CD4-positive, alpha-beta T cell (primary cell): ENCODE measurements around the gene PRKG1. TPM values are rescaled to one million over a fixed set of nuclear protein-coding genes. Genes with fewer than 3 reads are reported as not detected.

Source experiments
- ATAC-seq: fragments of 200-7000 bp; cut with Tn5 transposase; one replicate; pipeline ENCODE4 v1.10.0; 2022; ENCODE audit warnings: mild to moderate bottlenecking; ENCODE audit not compliant: poor library complexity
- CTCF ChIA-PET: fragments of 350-600 bp; sonication (Branson Sonifier 250); formaldehyde crosslinking; loops from one replicate; lab custom pipeline; 2021; ENCODE audit warnings: antibody characterized with exemption, inconsistent platforms; lab: Charles Lee
- POLR2A ChIA-PET: fragments of 350-600 bp; sonication (Branson Sonifier 250); formaldehyde crosslinking; loops from one replicate; lab custom pipeline; 2021; ENCODE audit warnings: antibody characterized with exemption, inconsistent platforms; lab: Charles Lee
- DNase-seq, 14 experiments: peaks; one replicate each; pipeline ENCODE4 v3.0.0-alpha.2; 2013 to 2020; ENCODE audit warnings: mixed read lengths in 2 of 14
- H3K27ac ChIP-seq, 2 donors: one replicate each; pipeline versions ENCODE4 v1.5.1 to v1.7.0; 2013; ENCODE audit warnings: low read length in 2 of 2, low read depth in 1 of 2, mild to moderate bottlenecking in 1 of 2
- H3K27me3 ChIP-seq, 2 experiments: 1 replicate in 1 of 2; 2 replicates in 1 of 2; pipeline versions ENCODE4 v1.6.1 to v1.7.0; 2013; ENCODE audit warnings: low read length in 2 of 2, control low read depth in 1 of 2, mild to moderate bottlenecking in 1 of 2, moderate library complexity in 1 of 2; ENCODE audit not compliant: insufficient read depth in 2 of 2, control insufficient read depth in 1 of 2
- H3K36me3 ChIP-seq: one replicate; pipeline ENCODE4 v1.6.1; 2013; ENCODE audit warnings: low read length, control low read depth; ENCODE audit not compliant: insufficient read depth
- H3K4me1 ChIP-seq: one replicate; pipeline ENCODE4 v1.6.1; 2013; ENCODE audit warnings: low read length, control low read depth; ENCODE audit not compliant: insufficient read depth
- H3K4me3 ChIP-seq: one replicate; pipeline ENCODE4 v1.5.1; 2013; ENCODE audit warnings: mild to moderate bottlenecking, low read length, moderate library complexity
- H3K9me3 ChIP-seq, 2 experiments: 1 replicate in 1 of 2; 2 replicates in 1 of 2; pipeline versions ENCODE4 v1.6.1 to v1.7.0; 2013; ENCODE audit warnings: low read length in 2 of 2, mild to moderate bottlenecking in 2 of 2, control low read depth in 1 of 2, moderate library complexity in 1 of 2; ENCODE audit not compliant: control insufficient read depth in 1 of 2, insufficient read depth in 1 of 2
- H3K27ac Mint-ChIP-seq: one replicate; pipeline ENCODE4 v1.8.0; 2020; ENCODE audit warnings: mixed read lengths
- H3K27me3 Mint-ChIP-seq: one replicate; pipeline ENCODE4 v1.8.0; 2021; ENCODE audit warnings: mixed read lengths
- H3K36me3 Mint-ChIP-seq: one replicate; pipeline ENCODE4 v1.8.0; 2021; ENCODE audit warnings: low read depth, mixed read lengths
- H3K4me1 Mint-ChIP-seq: one replicate; pipeline ENCODE4 v1.8.0; 2021; ENCODE audit warnings: low read depth, mixed read lengths
- H3K4me3 Mint-ChIP-seq: one replicate; pipeline ENCODE4 v1.8.0; 2020; ENCODE audit warnings: mild to moderate bottlenecking, mixed read lengths
- H3K9me3 Mint-ChIP-seq: one replicate; pipeline ENCODE4 v1.8.0; 2020; ENCODE audit warnings: mixed read lengths
- CTCF ChIP-seq: fragments of 200-600 bp; IDR thresholded peaks from one replicate; pipeline ENCODE4 v1.8.0; 2022; ENCODE audit warnings: antibody characterized with exemption, mild to moderate bottlenecking
- intact Hi-C, 2 experiments: fragments of 100-400 bp; cut with DNase I in 1 of 2; cut with micrococcal nuclease in 1 of 2; formaldehyde crosslinking; loops; one replicate each; pipeline versions ENCODE4 v1.15.1 to v1.9.0; 2023 to 2025; cut with DNase I, micrococcal nuclease
- total RNA-seq, 174 experiments: library from RNA in 2 of 174; stranded (reverse) in 2 of 174; gene quantifications; one replicate each; pipeline ENCODE4 v1.2.3 and lab custom pipeline; 2021 to 2026

The PRKG1 gene
- total RNA-seq, 2 experiments from 2014 or later = 0.31 TPM; not detected in 1

GRCh38 chr10:52028523-52028858, 954.2 kb downstream of the PRKG1 start:
- no peak overlapping the region for H3K4me3 Mint-ChIP-seq
- CTCF ChIA-PET = no interaction called here
- H3K27ac Mint-ChIP-seq = no peak overlapping the region
- no peaks in the 10 kb centered on the region for H3K36me3 ChIP-seq
- no peak overlapping the region for H3K27ac ChIP-seq
- POLR2A ChIA-PET = no interaction called here
- no peak for ATAC-seq
- H3K27me3 ChIP-seq = no peaks in the 10 kb centered on the region
- H3K4me3 ChIP-seq = no peak overlapping the region
- no peaks in the 10 kb centered on the region for H3K27me3 Mint-ChIP-seq
- H3K9me3 ChIP-seq = no peaks in the 10 kb centered on the region
- H3K9me3 Mint-ChIP-seq = no peaks in the 10 kb centered on the region
- H3K36me3 Mint-ChIP-seq = no peaks in the 10 kb centered on the region
- no peaks in the 10 kb centered on the region for H3K4me1 Mint-ChIP-seq
- intact Hi-C loops = no loop called here
- DNase-seq = no peak
- H3K4me1 ChIP-seq = no peaks in the 10 kb centered on the region
- TF ChIP-seq CTCF = no peak

- Mint-ChIP-seq H3K36me3 (no peaks in the 10 kb centered on the region), H3K27ac (no peak overlapping the region), H3K4me1 (no peaks in the 10 kb centered on the region), H3K9me3 (no peaks in the 10 kb centered on the region), H3K27me3 (no peaks in the 10 kb centered on the region), H3K4me3 (no peak overlapping the region)
- ChIA-PET CTCF (no interaction called here), POLR2A (no interaction called here)
- DNase-seq (no peak), ATAC-seq (no peak)
- Histone ChIP-seq H3K27ac (no peak overlapping the region), H3K36me3 (no peaks in the 10 kb centered on the region), H3K27me3 (no peaks in the 10 kb centered on the region), H3K4me3 (no peak overlapping the region), H3K9me3 (no peaks in the 10 kb centered on the region), H3K4me1 (no peaks in the 10 kb centered on the region)
- TF ChIP-seq CTCF = no peak
- intact Hi-C loops = no loop called here
Observed at GRCh38 chr10:52029628-52030027, 955.3 kb downstream of the PRKG1 start.

- Mint-ChIP-seq H3K27ac (no peak overlapping the region), H3K4me3 (no peak overlapping the region), H3K36me3 (no peaks in the 10 kb centered on the region), H3K27me3 (no peaks in the 10 kb centered on the region), H3K4me1 (no peaks in the 10 kb centered on the region), H3K9me3 (no peaks in the 10 kb centered on the region)
- Histone ChIP-seq H3K27ac (no peak overlapping the region), H3K4me3 (no peak overlapping the region), H3K9me3 (no peaks in the 10 kb centered on the region), H3K27me3 (no peaks in the 10 kb centered on the region), H3K36me3 (no peaks in the 10 kb centered on the region), H3K4me1 (no peaks in the 10 kb centered on the region)
- no peak for TF ChIP-seq CTCF
- DNase-seq = no peak
- no peak for ATAC-seq
- POLR2A ChIA-PET = interaction anchor here (0.6 kb wide), 1 partner anchor 12 kb away, joined by 3 read pairs; no protein-coding TSS in a partner anchor
- intact Hi-C loops = no loop called here
- CTCF ChIA-PET = no interaction called here
Observed at GRCh38 chr10:52030051-52030790, 955.9 kb downstream of the PRKG1 start.
